HFF-Myc (cell line): ENCODE measurements around the gene BTBD10.

Source experiments
- DNase-seq: peaks from one replicate; pipeline ENCODE4 v3.0.0-alpha.2; 2011; ENCODE audit warnings: low read depth; ENCODE audit errors: extremely low read depth
- H3K4me3 ChIP-seq: replicated peaks from 2 replicates; pipeline ENCODE4 v1.5.1; 2011; ENCODE audit warnings: low read depth, mild to moderate bottlenecking, control low read depth, low read length
- TF ChIP-seq, protein P1 (sequence below): IDR thresholded peaks from 2 replicates; pipeline ENCODE4 v1.5.1; 2012; ENCODE audit warnings: mild to moderate bottlenecking, low read depth, low read length, control low read depth; ENCODE audit errors: missing control alignments

The BTBD10 gene

DNA sequence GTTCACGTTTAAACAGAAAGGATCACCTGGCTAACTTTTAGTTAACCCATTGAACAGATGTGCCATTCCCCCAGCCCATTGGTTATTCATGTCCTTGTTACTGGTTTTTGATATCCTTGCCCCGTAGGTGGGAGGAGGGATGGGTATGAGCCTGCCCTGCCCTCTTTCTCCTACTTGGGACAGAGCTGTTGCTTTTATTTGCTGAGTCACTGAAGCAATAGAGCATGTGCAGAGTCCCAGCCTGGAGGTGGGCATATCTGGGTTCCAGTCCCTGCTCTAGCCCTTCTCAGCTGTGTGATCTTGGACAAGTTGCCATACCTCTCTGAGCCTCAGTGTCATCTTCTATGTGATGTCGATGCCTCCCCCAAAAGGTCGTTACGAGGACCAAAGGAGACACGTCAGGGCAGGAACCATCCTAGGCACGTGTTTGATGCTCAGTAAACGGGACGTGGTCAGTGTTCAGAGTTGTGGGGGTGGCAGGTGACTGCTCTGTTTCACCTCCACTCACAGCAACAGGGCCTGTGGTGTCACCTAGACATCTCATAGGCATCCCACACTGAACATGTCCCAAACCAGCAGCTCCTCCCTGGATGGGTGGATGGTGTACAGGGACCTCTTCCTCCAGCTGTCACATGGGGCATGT lies 124.5 kb downstream of the BTBD10 start:
- H3K4me3 ChIP-seq, result peak overlapping the region; percentile 6

DNA sequence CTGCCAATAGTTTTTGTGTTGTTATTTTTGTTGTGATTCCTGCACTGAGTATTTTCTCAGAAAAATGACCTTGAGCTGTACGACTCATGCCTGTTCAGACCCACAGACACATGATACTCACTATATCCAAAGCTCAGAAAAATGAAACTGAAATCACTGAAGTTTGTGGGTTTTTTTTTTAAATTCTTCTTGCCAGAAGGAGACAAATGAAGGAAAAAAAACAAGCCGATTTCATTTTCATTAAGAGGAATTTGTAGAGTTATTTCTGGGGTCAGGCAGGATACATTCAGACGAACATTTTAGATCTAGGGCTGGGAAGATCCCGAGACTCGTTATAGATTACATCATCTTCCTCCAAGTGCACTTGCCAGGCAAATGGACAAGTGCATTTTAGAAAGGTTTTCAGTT lies 125.0 kb downstream of the BTBD10 start:
- TF ChIP-seq, protein P1, sequence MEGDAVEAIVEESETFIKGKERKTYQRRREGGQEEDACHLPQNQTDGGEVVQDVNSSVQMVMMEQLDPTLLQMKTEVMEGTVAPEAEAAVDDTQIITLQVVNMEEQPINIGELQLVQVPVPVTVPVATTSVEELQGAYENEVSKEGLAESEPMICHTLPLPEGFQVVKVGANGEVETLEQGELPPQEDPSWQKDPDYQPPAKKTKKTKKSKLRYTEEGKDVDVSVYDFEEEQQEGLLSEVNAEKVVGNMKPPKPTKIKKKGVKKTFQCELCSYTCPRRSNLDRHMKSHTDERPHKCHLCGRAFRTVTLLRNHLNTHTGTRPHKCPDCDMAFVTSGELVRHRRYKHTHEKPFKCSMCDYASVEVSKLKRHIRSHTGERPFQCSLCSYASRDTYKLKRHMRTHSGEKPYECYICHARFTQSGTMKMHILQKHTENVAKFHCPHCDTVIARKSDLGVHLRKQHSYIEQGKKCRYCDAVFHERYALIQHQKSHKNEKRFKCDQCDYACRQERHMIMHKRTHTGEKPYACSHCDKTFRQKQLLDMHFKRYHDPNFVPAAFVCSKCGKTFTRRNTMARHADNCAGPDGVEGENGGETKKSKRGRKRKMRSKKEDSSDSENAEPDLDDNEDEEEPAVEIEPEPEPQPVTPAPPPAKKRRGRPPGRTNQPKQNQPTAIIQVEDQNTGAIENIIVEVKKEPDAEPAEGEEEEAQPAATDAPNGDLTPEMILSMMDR, result no peak
- peak overlapping the region; percentile 6 for H3K4me3 ChIP-seq
- no peak for DNase-seq

More for the DNA sequence above, 124.5 kb downstream of the BTBD10 start:
- DNase-seq, result no peak
- TF ChIP-seq, protein P1, result no peak
